SU-DHL-6 (cell line): ENCODE results near the gene GPAM.

Source experiments
- H2AFZ ChIP-seq: fragments of 200-600 bp; sonication (generic); 2 replicates; pipeline ENCODE4 v1.6.1; 2014; ENCODE audit warnings: low read depth, mild to moderate bottlenecking, moderate library complexity, mixed read lengths, antibody characterized with exemption, low read length; ENCODE audit not compliant: severe bottlenecking
- H3F3A ChIP-seq: fragments of 200-600 bp; shearing (Covaris generic); 2 replicates; pipeline ENCODE4 v1.6.0; 2016; ENCODE audit warnings: antibody characterized with exemption, mild to moderate bottlenecking; ENCODE audit not compliant: insufficient read depth
- H3K27ac ChIP-seq: fragments of 200-600 bp; sonication (generic); 2 replicates; pipeline ENCODE4 v1.5.1; 2016; ENCODE audit warnings: low read depth, mild to moderate bottlenecking, low read length, moderate library complexity, mixed read lengths
- H3K27me3 ChIP-seq: fragments of 200-600 bp; sonication (generic), shearing (Covaris generic); 2 replicates; pipeline ENCODE4 v1.6.0; 2014; ENCODE audit warnings: mild to moderate bottlenecking, low read length
- H3K36me3 ChIP-seq: fragments of 200-600 bp; sonication (generic); 2 replicates; pipeline ENCODE4 v1.6.1; 2014; ENCODE audit warnings: mild to moderate bottlenecking, low read length, mixed read lengths
- H3K4me2 ChIP-seq: fragments of 300-600, 200-600 bp; shearing (Covaris generic), sonication (generic); 2 replicates; pipeline ENCODE4 v1.6.0; 2014; ENCODE audit warnings: low read length, low read depth, mild to moderate bottlenecking; ENCODE audit not compliant: poor library complexity, severe bottlenecking
- H3K4me3 ChIP-seq: fragments of 200-600 bp; sonication (generic); 2 replicates; pipeline ENCODE4 v1.5.1; 2014; ENCODE audit warnings: antibody characterized with exemption, low read length, mild to moderate bottlenecking, mixed read lengths; ENCODE audit not compliant: insufficient read depth, poor library complexity, severe bottlenecking
- H3K79me2 ChIP-seq: fragments of 200-600 bp; sonication (generic); 2 replicates; pipeline ENCODE4 v1.6.1; 2014; ENCODE audit warnings: mild to moderate bottlenecking, low read length, moderate library complexity; ENCODE audit not compliant: insufficient read depth
- H3K9ac ChIP-seq: fragments of 200-600 bp; sonication (generic); 2 replicates; pipeline ENCODE4 v1.7.0; 2014; ENCODE audit warnings: mild to moderate bottlenecking, low read length
- H3K9me2 ChIP-seq: fragments of 200-600 bp; sonication (generic); replicated peaks from 2 replicates; pipeline ENCODE4 v1.6.1; 2014; ENCODE audit warnings: low read length; ENCODE audit not compliant: insufficient read depth
- H3K9me3 ChIP-seq: fragments of 200-600 bp; sonication (generic); 2 replicates; pipeline ENCODE4 v1.6.1; 2014; ENCODE audit warnings: low read length, mixed read lengths; ENCODE audit not compliant: insufficient read depth
- H4K20me1 ChIP-seq: fragments of 200-600 bp; sonication (generic); 2 replicates; pipeline ENCODE4 v1.6.1; 2014; ENCODE audit warnings: low read depth, mild to moderate bottlenecking, antibody characterized with exemption, low read length, moderate library complexity, mixed read lengths
- CTCF ChIP-seq: fragments of 200-600 bp; sonication (generic); IDR thresholded peaks from one replicate; pipeline ENCODE4 v1.5.1; 2017; ENCODE audit warnings: antibody characterized with exemption, mild to moderate bottlenecking, low read length, moderate library complexity; ENCODE audit not compliant: insufficient read depth, poor library complexity, severe bottlenecking
- EZH2phosphoT487 ChIP-seq: fragments of 200-600 bp; sonication (generic), shearing (Covaris generic); conservative IDR thresholded peaks from 2 replicates; pipeline ENCODE4 v1.6.1; 2018; ENCODE audit warnings: mild to moderate bottlenecking, antibody characterized with exemption, low read length, moderate library complexity, mixed read lengths

Gene GPAM

GRCh38 chr10:112195224-112195623 lies 11.7 kb upstream of the GPAM start:
- Histone ChIP-seq H3K79me2 (no peaks in the 10 kb centered on the region), H4K20me1 (no peaks in the 10 kb centered on the region), H3K4me2 (no peak overlapping the region), H3K36me3 (no peaks in the 10 kb centered on the region), H3K4me3 (no peak overlapping the region), H3K9me3 (no peaks in the 10 kb centered on the region), H3K27ac (no peak overlapping the region), H3K27me3 (no peaks in the 10 kb centered on the region), H3F3A (no peaks in the 10 kb centered on the region), H2AFZ (no peak overlapping the region), H3K9me2 (no peaks in the 10 kb centered on the region; the same call in 1 of the 2 replicates), H3K9ac (no peak overlapping the region)
- TF ChIP-seq EZH2phosphoT487: no peak
- TF ChIP-seq CTCF: no peak

GRCh38 chr10:112191791-112192190 lies 8.2 kb upstream of the GPAM start:
- TF ChIP-seq CTCF: no peak
- no peak for TF ChIP-seq EZH2phosphoT487
- H3F3A ChIP-seq: no peaks in the 10 kb centered on the region
- H3K4me2 ChIP-seq: no peak overlapping the region
- H3K4me3 ChIP-seq: no peak overlapping the region
- H2AFZ ChIP-seq: no peak overlapping the region
- H3K9me3 ChIP-seq: no peaks in the 10 kb centered on the region
- no peaks in the 10 kb centered on the region for H4K20me1 ChIP-seq
- H3K36me3 ChIP-seq: no peaks in the 10 kb centered on the region
- H3K9ac ChIP-seq: no peak overlapping the region
- H3K9me2 ChIP-seq: no peaks in the 10 kb centered on the region
- no peaks in the 10 kb centered on the region for H3K27me3 ChIP-seq
- H3K27ac ChIP-seq: no peak overlapping the region
- no peaks in the 10 kb centered on the region for H3K79me2 ChIP-seq

- H3K4me2 ChIP-seq: no peak overlapping the region
- H3F3A ChIP-seq: no peaks in the 10 kb centered on the region
- H3K9me3 ChIP-seq: no peaks in the 10 kb centered on the region
- H3K79me2 ChIP-seq: no peaks in the 10 kb centered on the region
- no peaks in the 10 kb centered on the region for H3K36me3 ChIP-seq
- no peak overlapping the region for H3K9ac ChIP-seq
- no peak overlapping the region for H3K27ac ChIP-seq
- TF ChIP-seq EZH2phosphoT487: no peak
- no peak for TF ChIP-seq CTCF
- H4K20me1 ChIP-seq: no peaks in the 10 kb centered on the region
- H3K27me3 ChIP-seq: no peaks in the 10 kb centered on the region
- no peak overlapping the region for H3K4me3 ChIP-seq
- H2AFZ ChIP-seq: no peak overlapping the region
- H3K9me2 ChIP-seq: no peaks in the 10 kb centered on the region
These were observed 7.6 kb upstream of the GPAM start for GRCh38 chr10:112191041-112191590.
